Lower lobe of right lung (tissue), 2 donors: ENCODE measurements around the gene FAM120C. TPM values are rescaled to one million over a fixed set of nuclear protein-coding genes. Genes with fewer than 3 reads are reported as not detected.

Experiments
- ATAC-seq, 2 donors: fragments of 200-7000 bp; cut with Tn5 transposase; one replicate each; pipeline ENCODE4 v1.9.1; 2020 to 2022; ENCODE audit warnings: mild to moderate bottlenecking in 2 of 2, moderate library complexity in 2 of 2
- DNase-seq: peaks from one replicate; pipeline ENCODE4 v3.0.0-alpha.2; 2020
- H3K27ac ChIP-seq: fragments of 200-600 bp; one replicate; pipeline ENCODE4 v1.8.0; 2022
- H3K27me3 ChIP-seq: fragments of 200-600 bp; one replicate; pipeline ENCODE4 v1.8.0; 2022; ENCODE audit warnings: low read depth
- H3K36me3 ChIP-seq: fragments of 200-600 bp; one replicate; pipeline ENCODE4 v1.8.0; 2022; ENCODE audit warnings: mild to moderate bottlenecking
- H3K4me1 ChIP-seq: fragments of 200-600 bp; one replicate; pipeline ENCODE4 v1.8.0; 2022
- H3K4me3 ChIP-seq: fragments of 200-600 bp; one replicate; pipeline ENCODE4 v1.8.0; 2022; ENCODE audit warnings: mild to moderate bottlenecking
- H3K9me3 ChIP-seq: fragments of 200-600 bp; one replicate; pipeline ENCODE4 v1.8.0; 2022
- intact Hi-C: fragments of 100-400 bp; cut with DNase I; formaldehyde crosslinking; loops from one replicate; pipeline ENCODE4 v1.11.0; 2022
- total RNA-seq: library from RNA; stranded (reverse); fragmentation: NEBNext Ultra II Directional; extraction: Animal tissue kit (Norgen Biotek cat#: 25700); gene quantifications from one replicate; pipeline ENCODE4 v1.2.1, GENCODE V29; 2021
- TF ChIP-seq, protein P1 (sequence below): fragments of 200-600 bp; IDR thresholded peaks from one replicate; pipeline ENCODE4 v1.8.0; 2022; ENCODE audit warnings: antibody characterized with exemption, mild to moderate bottlenecking
- donor health status: DM: no; HTN: yes; CAD: no; lungs with severe emphysema.

FAM120C gene
- total RNA-seq, 1 donor from 2014 or later: 9.0 TPM

DNA sequence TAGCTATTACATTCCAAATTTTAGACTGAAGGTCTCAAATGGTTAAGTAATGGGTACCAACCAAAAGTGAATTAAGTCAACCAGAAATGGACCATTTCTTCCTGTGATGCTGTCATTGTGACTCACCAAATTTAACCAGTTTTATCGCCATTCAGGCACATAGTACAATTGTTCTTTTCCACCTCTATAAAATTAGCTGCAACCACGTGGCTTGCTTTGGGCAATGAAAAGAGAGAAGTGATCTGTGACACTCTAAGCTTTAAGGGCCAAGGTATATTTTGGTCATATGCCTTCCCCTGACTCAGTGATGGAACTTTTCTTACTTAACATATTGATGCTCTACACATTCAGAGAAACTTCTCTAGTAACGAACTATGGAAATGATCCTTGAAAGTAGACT, 118.5 kb downstream of the FAM120C start:
- Histone ChIP-seq H3K4me1 (no peaks in the 10 kb centered on the region), H3K36me3 (no peaks in the 10 kb centered on the region), H3K4me3 (no peak overlapping the region), H3K9me3 (no peaks in the 10 kb centered on the region), H3K27ac (no peak overlapping the region), H3K27me3 (no peaks in the 10 kb centered on the region)
- DNase-seq (no peak), ATAC-seq (no peak)
- intact Hi-C loops: no loop called here
- TF ChIP-seq, protein P1, sequence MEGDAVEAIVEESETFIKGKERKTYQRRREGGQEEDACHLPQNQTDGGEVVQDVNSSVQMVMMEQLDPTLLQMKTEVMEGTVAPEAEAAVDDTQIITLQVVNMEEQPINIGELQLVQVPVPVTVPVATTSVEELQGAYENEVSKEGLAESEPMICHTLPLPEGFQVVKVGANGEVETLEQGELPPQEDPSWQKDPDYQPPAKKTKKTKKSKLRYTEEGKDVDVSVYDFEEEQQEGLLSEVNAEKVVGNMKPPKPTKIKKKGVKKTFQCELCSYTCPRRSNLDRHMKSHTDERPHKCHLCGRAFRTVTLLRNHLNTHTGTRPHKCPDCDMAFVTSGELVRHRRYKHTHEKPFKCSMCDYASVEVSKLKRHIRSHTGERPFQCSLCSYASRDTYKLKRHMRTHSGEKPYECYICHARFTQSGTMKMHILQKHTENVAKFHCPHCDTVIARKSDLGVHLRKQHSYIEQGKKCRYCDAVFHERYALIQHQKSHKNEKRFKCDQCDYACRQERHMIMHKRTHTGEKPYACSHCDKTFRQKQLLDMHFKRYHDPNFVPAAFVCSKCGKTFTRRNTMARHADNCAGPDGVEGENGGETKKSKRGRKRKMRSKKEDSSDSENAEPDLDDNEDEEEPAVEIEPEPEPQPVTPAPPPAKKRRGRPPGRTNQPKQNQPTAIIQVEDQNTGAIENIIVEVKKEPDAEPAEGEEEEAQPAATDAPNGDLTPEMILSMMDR: no peak

DNA sequence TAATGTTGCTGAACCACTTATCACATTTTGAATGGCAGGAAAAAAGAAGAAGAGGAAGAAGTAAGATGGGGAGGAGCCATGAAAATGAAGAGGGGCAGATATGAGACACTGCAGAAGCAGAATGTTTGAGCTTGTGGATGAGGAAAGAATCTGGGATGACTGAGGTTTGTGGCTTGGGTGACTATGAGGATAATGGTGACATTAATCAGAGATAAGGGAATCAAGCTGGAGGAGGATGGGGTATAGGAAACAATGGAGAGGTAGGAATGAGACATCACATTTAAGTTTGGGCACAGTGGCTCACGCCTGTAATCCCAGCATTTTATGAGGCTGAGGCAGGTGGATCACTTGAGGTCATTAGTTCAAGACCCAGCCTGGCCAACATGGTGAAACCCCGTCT, 119.7 kb downstream of the FAM120C start:
- H3K27ac ChIP-seq: no peak overlapping the region
- H3K36me3 ChIP-seq: no peaks in the 10 kb centered on the region
- intact Hi-C loops: no loop called here
- H3K4me1 ChIP-seq: no peaks in the 10 kb centered on the region
- ATAC-seq (no peak), DNase-seq (no peak)
- no peaks in the 10 kb centered on the region for H3K27me3 ChIP-seq
- H3K4me3 ChIP-seq: no peak overlapping the region
- H3K9me3 ChIP-seq: no peaks in the 10 kb centered on the region
- TF ChIP-seq, protein P1: no peak

DNA sequence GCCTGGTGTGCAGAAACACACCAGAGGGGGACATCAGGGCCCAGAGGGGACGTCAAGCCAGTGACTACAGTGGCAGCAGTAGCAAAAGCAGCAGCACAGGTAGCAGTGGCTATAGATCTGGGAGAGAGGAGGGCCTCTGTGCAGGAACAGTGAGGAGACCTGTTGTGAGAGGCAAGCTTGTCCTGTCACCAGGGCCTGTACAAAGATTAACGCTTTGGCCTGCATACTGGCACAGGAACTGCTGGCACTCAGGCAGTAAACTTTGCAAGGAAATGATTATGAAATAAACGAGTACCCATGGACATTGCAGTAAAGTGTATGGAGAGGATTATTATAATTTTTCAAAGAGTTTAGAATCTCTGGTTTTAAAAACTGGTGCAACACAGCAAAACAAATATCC, 133.3 kb downstream of the FAM120C start:
- peaks cover 4% of the 10 kb centered on the region for H3K4me1 ChIP-seq
- ATAC-seq (no peak), DNase-seq (no peak)
- no peaks in the 10 kb centered on the region for H3K36me3 ChIP-seq
- H3K9me3 ChIP-seq: no peaks in the 10 kb centered on the region
- no peak overlapping the region for H3K27ac ChIP-seq
- TF ChIP-seq, protein P1: no peak
- intact Hi-C loops: no loop called here
- no peaks in the 10 kb centered on the region for H3K27me3 ChIP-seq
- H3K4me3 ChIP-seq: no peak overlapping the region

DNA sequence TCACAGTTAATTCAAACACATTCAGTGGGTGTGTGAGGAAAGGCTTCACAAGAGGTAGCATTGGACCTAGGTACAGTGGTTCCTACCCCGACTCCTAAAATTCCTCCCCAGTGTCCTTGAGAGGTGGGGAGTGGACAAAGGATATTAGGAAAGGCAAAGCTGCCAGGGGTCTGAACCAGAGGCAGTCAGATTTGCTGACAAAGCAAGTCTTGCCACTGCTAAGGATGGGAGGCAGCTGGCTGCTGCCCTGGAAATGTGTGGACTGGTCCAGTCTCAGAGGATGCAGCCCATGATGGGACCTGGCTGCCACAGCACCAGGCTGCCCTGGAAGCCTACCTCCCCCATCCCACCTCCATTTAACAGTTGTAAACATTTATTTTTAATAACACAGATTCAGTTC, 134.6 kb downstream of the FAM120C start:
- H3K27ac ChIP-seq: no peak overlapping the region
- no peaks in the 10 kb centered on the region for H3K36me3 ChIP-seq
- H3K9me3 ChIP-seq: no peaks in the 10 kb centered on the region
- peaks cover 4% of the 10 kb centered on the region for H3K4me1 ChIP-seq
- ATAC-seq (no peak), DNase-seq (no peak)
- TF ChIP-seq, protein P1: no peak
- intact Hi-C loops: no loop called here
- H3K27me3 ChIP-seq: no peaks in the 10 kb centered on the region
- H3K4me3 ChIP-seq: no peak overlapping the region

DNA sequence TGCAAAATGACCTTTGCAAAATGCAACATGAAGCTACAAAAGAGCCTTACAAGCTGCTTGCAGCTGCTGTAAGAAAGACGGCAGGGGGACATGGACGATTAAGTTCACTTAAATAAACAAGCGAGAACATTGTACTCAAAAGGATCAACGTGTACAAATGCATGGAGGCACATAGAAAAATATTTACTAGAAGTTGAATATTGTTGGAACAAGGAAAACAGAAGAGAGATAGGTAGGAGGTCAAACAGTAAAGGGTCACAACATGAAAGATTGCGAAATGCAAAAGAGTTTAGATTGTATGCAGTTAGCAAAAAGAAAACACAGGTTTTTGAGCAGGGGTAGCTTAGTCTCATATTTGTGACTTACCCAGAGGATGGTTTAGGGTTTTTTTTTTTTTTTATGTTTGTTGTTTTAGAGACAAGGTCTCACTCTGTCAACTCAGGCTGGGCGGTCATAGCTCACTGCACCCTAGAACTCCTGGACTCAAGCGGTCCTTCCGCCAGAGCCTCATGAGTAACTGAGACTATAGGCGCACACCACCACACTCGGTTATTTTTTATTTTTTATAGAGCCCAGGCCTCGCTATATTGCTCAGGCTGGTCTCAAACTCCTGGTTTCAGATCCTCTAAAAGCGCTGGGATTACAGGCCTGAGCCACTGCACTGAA, 137.4 kb downstream of the FAM120C start:
- H3K9me3 ChIP-seq: no peaks in the 10 kb centered on the region
- H3K27ac ChIP-seq: no peak overlapping the region
- H3K4me1 ChIP-seq: peaks cover 4% of the 10 kb centered on the region
- H3K4me3 ChIP-seq: no peak overlapping the region
- H3K36me3 ChIP-seq: peaks cover 14% of the 10 kb centered on the region
- no peaks in the 10 kb centered on the region for H3K27me3 ChIP-seq
- no peak for ATAC-seq
- TF ChIP-seq, protein P1: no peak
- no peak for DNase-seq
- intact Hi-C loops: no loop called here
